Gastroesophageal sphincter (tissue), 3 donors: ENCODE results near the gene PEX11A.

Experiments used
- CTCF ChIP-seq, 4 experiments: fragments of 200-600 bp in 2 of 4; fragments of 450-650 bp in 2 of 4; sonication (generic) in 1 of 4; IDR thresholded peaks; one replicate each; pipeline ENCODE4 v1.5.1; 2017 to 2019; ENCODE audit warnings: antibody characterized with exemption in 4 of 4, mild to moderate bottlenecking in 2 of 4, moderate library complexity in 2 of 4
- EP300 ChIP-seq: sonication (generic); formaldehyde crosslinking; IDR thresholded peaks from one replicate; pipeline ENCODE4 v1.6.1; 2017; ENCODE audit warnings: antibody characterized with exemption, mild to moderate bottlenecking
- POLR2A ChIP-seq, 2 donors: fragments of 450-650 bp; IDR thresholded peaks; one replicate each; pipeline ENCODE4 v1.6.1; 2017; ENCODE audit warnings: antibody characterized with exemption in 2 of 2, mild to moderate bottlenecking in 2 of 2, moderate library complexity in 1 of 2

GRCh38 chr15:89693091-89693490, 2.5 kb upstream of the PEX11A start:
- TF ChIP-seq CTCF (IDR thresholded peaks at IDR 0.05), result no peak
- TF ChIP-seq POLR2A (IDR thresholded peaks at IDR 0.05), result no peak
- TF ChIP-seq EP300, result no peak
